Neural progenitor cell (in vitro differentiated cells): ENCODE results near the gene CANT1. TPM values are rescaled to one million over a fixed set of nuclear protein-coding genes. Genes with fewer than 3 reads are reported as not detected.
"Not testable (repeated sequence)": the region's sequence is repeated elsewhere in the genome, so short reads cannot be mapped to it uniquely, and the experiment has no call there.

Source experiments
- DNase-seq: peaks from one replicate; pipeline ENCODE4 v3.0.0-alpha.2; 2016; ENCODE audit warnings: low spot score
- H2AFZ ChIP-seq: fragments of 200-600 bp; sonication (generic); replicated peaks from 2 replicates; pipeline ENCODE4 v1.6.1; 2016; ENCODE audit warnings: antibody characterized with exemption
- H3F3A ChIP-seq: fragments of 200-600 bp; sonication (generic); 2 replicates; pipeline ENCODE4 v1.6.1; 2016; ENCODE audit warnings: antibody characterized with exemption, low read depth
- H3K27ac ChIP-seq: fragments of 200-600 bp; sonication (generic); 2 replicates; pipeline ENCODE4 v1.5.1; 2016; ENCODE audit warnings: mild to moderate bottlenecking
- H3K27me3 ChIP-seq: fragments of 200-600 bp; sonication (generic); 2 replicates; pipeline ENCODE4 v1.6.1; 2016; ENCODE audit warnings: mild to moderate bottlenecking, moderate library complexity
- H3K36me3 ChIP-seq: fragments of 200-600 bp; sonication (generic); 2 replicates; pipeline ENCODE4 v1.5.1; 2016
- H3K4me1 ChIP-seq: fragments of 200-600 bp; sonication (generic); 2 replicates; pipeline ENCODE4 v1.6.1; 2016; ENCODE audit warnings: mixed run types
- H3K4me2 ChIP-seq: fragments of 200-600 bp; sonication (generic); 2 replicates; pipeline ENCODE4 v1.6.1; 2016
- H3K4me3 ChIP-seq: fragments of 200-600 bp; sonication (generic); 2 replicates; pipeline ENCODE4 v1.5.1; 2016
- H3K79me2 ChIP-seq: fragments of 200-600 bp; sonication (generic); 2 replicates; pipeline ENCODE4 v1.6.1; 2016; ENCODE audit warnings: low read depth
- H3K9ac ChIP-seq: fragments of 200-600 bp; sonication (generic); 2 replicates; pipeline ENCODE4 v1.6.1; 2016
- H3K9me3 ChIP-seq: fragments of 200-600 bp; sonication (generic); 2 replicates; pipeline ENCODE4 v1.5.1; 2016; ENCODE audit warnings: low read depth
- H4K20me1 ChIP-seq: fragments of 200-600 bp; sonication (generic); 2 replicates; pipeline ENCODE4 v1.6.1; 2016; ENCODE audit warnings: low read depth
- H3K27ac Mint-ChIP-seq: 3 replicates; pipeline ENCODE4 v1.8.0; 2021; ENCODE audit warnings: mixed read lengths
- H3K27me3 Mint-ChIP-seq: 2 replicates; pipeline ENCODE4 v1.8.0; 2022; ENCODE audit warnings: low read depth, mild to moderate bottlenecking, inconsistent platforms, moderate library complexity, mixed read lengths; ENCODE audit not compliant: insufficient read depth
- H3K36me3 Mint-ChIP-seq: 3 replicates; pipeline ENCODE4 v1.8.0; 2021; ENCODE audit warnings: mixed read lengths
- H3K4me1 Mint-ChIP-seq: 3 replicates; pipeline ENCODE4 v1.8.0; 2021; ENCODE audit warnings: mixed read lengths
- H3K4me3 Mint-ChIP-seq: 3 replicates; pipeline ENCODE4 v1.8.0; 2021; ENCODE audit warnings: mild to moderate bottlenecking, moderate library complexity, mixed read lengths
- H3K9me3 Mint-ChIP-seq: 3 replicates; pipeline ENCODE4 v1.8.0; 2020; ENCODE audit warnings: mixed read lengths
- CTCF ChIP-seq: fragments of 200-600 bp; sonication (generic); IDR thresholded peaks from 2 replicates; pipeline ENCODE4 v1.5.1; 2017; ENCODE audit warnings: antibody characterized with exemption, mild to moderate bottlenecking
- EZH2 ChIP-seq: fragments of 200-600 bp; sonication (generic); IDR thresholded peaks from 2 replicates; pipeline ENCODE4 v1.6.1; 2017; ENCODE audit warnings: antibody characterized with exemption, mild to moderate bottlenecking, moderate library complexity
- EZH2phosphoT487 ChIP-seq: fragments of 200-600 bp; sonication (generic); IDR thresholded peaks from 2 replicates; pipeline ENCODE4 v1.6.1; 2017; ENCODE audit warnings: antibody characterized with exemption
- total RNA-seq: library from RNA; depleted of rRNA; stranded (reverse); fragments of >200 nt; gene quantifications from 2 replicates; pipeline ENCODE4 v1.2.3, GENCODE V29; 2015; ENCODE audit warnings: low replicate concordance

Gene CANT1
- total RNA-seq, 1 donor from 2014 or later, result 24.3 TPM

- no peak for DNase-seq
- peaks cover 3% of the 10 kb centered on the region for H3K4me1 ChIP-seq
Observed at GRCh38 chr17:79033046-79033616, 23.6 kb upstream of the CANT1 start.

GRCh38 chr17:79031996-79032875 is 22.7 kb upstream of the CANT1 start:
- no peaks in the 10 kb centered on the region for H3K9me3 ChIP-seq
- TF ChIP-seq CTCF, result no peak
- no peak for TF ChIP-seq EZH2phosphoT487
- no peak for TF ChIP-seq EZH2
- Mint-ChIP-seq H3K27me3 (peaks cover 20% of the 10 kb centered on the region), H3K36me3 (no peaks in the 10 kb centered on the region), H3K4me3 (no peak overlapping the region), H3K27ac (no peak overlapping the region), H3K4me1 (peaks cover 4% of the 10 kb centered on the region), H3K9me3 (no peaks in the 10 kb centered on the region)
- no peak for DNase-seq
- peaks cover 8% of the 10 kb centered on the region for H3F3A ChIP-seq
- H3K4me1 ChIP-seq, result peaks cover 3% of the 10 kb centered on the region
- H3K9ac ChIP-seq, result no peak overlapping the region
- H3K4me2 ChIP-seq, result no peak overlapping the region
- H3K27me3 ChIP-seq, result peaks cover 48% of the 10 kb centered on the region
- no peaks in the 10 kb centered on the region for H3K79me2 ChIP-seq
- H3K27ac ChIP-seq, result no peak overlapping the region
- H4K20me1 ChIP-seq, result peaks cover 3% of the 10 kb centered on the region
- H3K36me3 ChIP-seq, result no peaks in the 10 kb centered on the region
- H2AFZ ChIP-seq, result no peak overlapping the region
- no peak overlapping the region for H3K4me3 ChIP-seq

More at GRCh38 chr17:79033046-79033616, 23.6 kb upstream of the CANT1 start:
- no peak overlapping the region for H3K4me3 ChIP-seq
- no peak overlapping the region for H3K4me2 ChIP-seq
- H3K27ac ChIP-seq, result no peak overlapping the region
- no peaks in the 10 kb centered on the region for H3K36me3 ChIP-seq
- H3K27me3 Mint-ChIP-seq, result peaks cover 18% of the 10 kb centered on the region
- H3K9ac ChIP-seq, result no peak overlapping the region
- H3K9me3 ChIP-seq, result no peaks in the 10 kb centered on the region
- TF ChIP-seq CTCF (no peak), EZH2phosphoT487 (no peak), EZH2 (no peak)
- no peak overlapping the region for H3K27ac Mint-ChIP-seq
- no peaks in the 10 kb centered on the region for H3K36me3 Mint-ChIP-seq
- peaks cover 4% of the 10 kb centered on the region for H3K4me1 Mint-ChIP-seq
- H3F3A ChIP-seq, result peaks cover 8% of the 10 kb centered on the region
- no peak overlapping the region for H2AFZ ChIP-seq
- peaks cover 3% of the 10 kb centered on the region for H4K20me1 ChIP-seq
- no peaks in the 10 kb centered on the region for H3K79me2 ChIP-seq
- H3K4me3 Mint-ChIP-seq, result no peak overlapping the region
- no peaks in the 10 kb centered on the region for H3K9me3 Mint-ChIP-seq
- H3K27me3 ChIP-seq, result peaks cover 39% of the 10 kb centered on the region

GRCh38 chr17:79030636-79031035 is 21.1 kb upstream of the CANT1 start:
- not testable (repeated sequence) for H3K79me2 ChIP-seq, DNase-seq, H3K4me1 Mint-ChIP-seq, H2AFZ ChIP-seq, H3K9me3 ChIP-seq, H3K36me3 ChIP-seq, H3K27ac Mint-ChIP-seq, H3K27ac ChIP-seq, H3K9me3 Mint-ChIP-seq, H3K36me3 Mint-ChIP-seq, H3F3A ChIP-seq, H3K4me2 ChIP-seq, H3K9ac ChIP-seq, H3K4me3 ChIP-seq, H3K4me3 Mint-ChIP-seq, H4K20me1 ChIP-seq, H3K4me1 ChIP-seq
- peaks cover 64% of the 10 kb centered on the region for H3K27me3 ChIP-seq
- H3K27me3 Mint-ChIP-seq, result peaks cover 23% of the 10 kb centered on the region
